Fibroblast of lung (primary cell): Measurements from ENCODE around the gene DNAL1. TPM values are rescaled to one million over a fixed set of nuclear protein-coding genes. Genes with fewer than 3 reads are reported as not detected.

ENCODE experiments used
- DNase-seq, 2 donors: peaks; one replicate each; pipeline versions ENCODE4 v3.0.0 to v3.0.0-alpha.2; 2010; ENCODE audit warnings: low read depth in 2 of 2
- H2AFZ ChIP-seq: 2 replicates; pipeline ENCODE4 v1.5.1; 2012; ENCODE audit warnings: low read length, control low read depth, inconsistent platforms
- H3K27ac ChIP-seq: 2 replicates; pipeline ENCODE4 v1.5.1; 2011; ENCODE audit warnings: low read length, control low read depth; ENCODE audit not compliant: insufficient read depth
- H3K27me3 ChIP-seq: 2 replicates; pipeline ENCODE4 v1.5.1; 2011; ENCODE audit warnings: mild to moderate bottlenecking, low read length; ENCODE audit not compliant: control insufficient read depth, insufficient read depth
- H3K36me3 ChIP-seq: 2 replicates; pipeline ENCODE4 v1.5.1; 2011; ENCODE audit warnings: low read length; ENCODE audit not compliant: control insufficient read depth, insufficient read depth
- H3K4me1 ChIP-seq: 2 replicates; pipeline ENCODE4 v1.5.1; 2011; ENCODE audit warnings: low read length; ENCODE audit not compliant: control insufficient read depth, insufficient read depth; ENCODE audit errors: extremely low read depth
- H3K4me2 ChIP-seq: 2 replicates; pipeline ENCODE4 v1.5.1; 2011; ENCODE audit warnings: low read length, control low read depth; ENCODE audit not compliant: insufficient read depth; ENCODE audit errors: extremely low read depth
- H3K4me3 ChIP-seq, 4 experiments: fragments of 200-600 bp in 1 of 4; sonication (generic) in 1 of 4; replicated peaks in 1 of 4; 2 replicates each; pipeline ENCODE4 v1.5.1; 2011 to 2016; ENCODE audit warnings: low read length in 4 of 4, low read depth in 3 of 4, mild to moderate bottlenecking in 3 of 4, control low read depth in 2 of 4, inconsistent platforms in 1 of 4, mixed read lengths in 1 of 4; ENCODE audit not compliant: insufficient read depth in 1 of 4; ENCODE audit errors: control extremely low read depth in 1 of 4
- H3K79me2 ChIP-seq: 2 replicates; pipeline ENCODE4 v1.5.1; 2012; ENCODE audit warnings: mild to moderate bottlenecking, low read length, inconsistent platforms; ENCODE audit not compliant: control insufficient read depth, insufficient read depth
- H3K9ac ChIP-seq: 2 replicates; pipeline ENCODE4 v1.5.1; 2011; ENCODE audit warnings: mild to moderate bottlenecking, low read length, control low read depth; ENCODE audit not compliant: insufficient read depth
- H3K9me3 ChIP-seq: 2 replicates; pipeline ENCODE4 v1.5.1; 2012; ENCODE audit warnings: low read depth, low read length; ENCODE audit not compliant: control insufficient read depth, insufficient read depth
- H4K20me1 ChIP-seq: 2 replicates; pipeline ENCODE4 v1.5.1; 2011; ENCODE audit warnings: low read length; ENCODE audit not compliant: control insufficient read depth, insufficient read depth; ENCODE audit errors: extremely low read depth
- CTCF ChIP-seq, 2 donors: IDR thresholded peaks in 1 of 2; conservative IDR thresholded peaks in 1 of 2; 1 replicate in 1 of 2; 2 replicates in 1 of 2; pipeline ENCODE4 v1.5.1; 2011 to 2012; ENCODE audit warnings: low read length in 2 of 2, control low read depth in 1 of 2, inconsistent platforms in 1 of 2, low read depth in 1 of 2, mild to moderate bottlenecking in 1 of 2
- EZH2 ChIP-seq: IDR thresholded peaks from 2 replicates; pipeline ENCODE4 v1.5.1; 2012; ENCODE audit warnings: low read length, control low read depth, mild to moderate bottlenecking; ENCODE audit errors: missing control alignments
- polyA plus RNA-seq, 2 donors: library from polyadenylated mRNA; depleted of rRNA in 1 of 2; stranded (reverse) in 1 of 2; unstranded in 1 of 2; fragments of >200 nt; gene quantifications; 2 replicates each; pipeline ENCODE4 v1.2.1, GENCODE V29; 2011 to 2012; ENCODE audit warnings: missing spikeins in 1 of 2
- total RNA-seq: library from RNA; depleted of rRNA; stranded (reverse); fragments of >200 nt; gene quantifications from 2 replicates; pipeline ENCODE4 v1.2.1, GENCODE V29; 2014

The DNAL1 gene
- total and polyA plus RNA-seq, 2 donors (not counting 1 experiment from before 2014, with no cell fraction given) = 5.3 to 11.3 TPM

DNA sequence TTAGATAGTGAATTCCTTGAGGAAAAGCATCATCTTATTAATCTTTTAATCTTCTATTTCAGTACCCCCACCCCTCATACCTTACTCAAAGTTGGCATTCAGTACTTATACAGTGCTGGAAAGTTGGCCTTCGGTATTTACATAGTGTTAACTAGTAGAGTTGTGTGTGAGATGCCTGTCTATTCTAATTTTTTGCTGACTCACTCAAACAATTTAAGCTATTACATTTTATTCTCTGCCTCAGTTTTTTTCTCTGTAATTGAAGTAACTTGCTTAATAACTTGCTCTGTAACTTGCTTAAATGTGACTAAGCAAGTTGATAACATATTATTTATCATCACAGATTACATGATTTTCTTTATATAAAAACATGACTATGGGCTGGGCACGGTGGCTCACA, 20.3 kb downstream of the DNAL1 start:
- Histone ChIP-seq H3K79me2 (no peaks in the 10 kb centered on the region), H3K27me3 (no peaks in the 10 kb centered on the region), H3K4me1 (peaks cover 3% of the 10 kb centered on the region), H3K4me2 (no peak overlapping the region), H3K4me3 (no peak overlapping the region), H4K20me1 (no peaks in the 10 kb centered on the region), H3K36me3 (no peaks in the 10 kb centered on the region), H2AFZ (no peak overlapping the region), H3K9ac (no peak overlapping the region), H3K27ac (no peak overlapping the region), H3K9me3 (no peaks in the 10 kb centered on the region)
- TF ChIP-seq CTCF (conservative IDR thresholded peaks at IDR 0.05 in 1 of 2, IDR thresholded peaks at IDR 0.05 in 1 of 2; ENCODE audit: low read depth in 1 of 2, low read length in 2 of 2) (no peak), EZH2 (no peak)
- DNase-seq = no peak

DNA sequence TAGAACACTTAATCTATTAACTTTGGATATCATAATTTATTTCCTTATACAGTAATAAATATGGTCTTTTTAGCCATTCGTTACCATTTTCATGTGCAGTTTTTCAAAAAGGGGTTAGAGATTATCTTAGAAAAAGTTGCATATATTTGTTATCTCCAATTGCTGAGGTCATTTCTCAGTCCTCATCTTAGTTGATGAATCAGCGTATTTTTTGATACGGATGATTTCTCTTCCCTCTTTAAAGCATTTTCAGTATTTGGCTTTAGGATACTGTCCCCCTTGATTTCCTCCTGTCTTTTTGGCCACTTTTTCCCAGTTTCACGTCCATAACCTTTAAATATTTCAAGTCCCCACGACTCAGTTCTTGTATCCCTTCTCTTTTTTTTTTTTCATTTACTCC, 21.8 kb downstream of the DNAL1 start:
- Histone ChIP-seq H2AFZ (no peak overlapping the region), H3K9ac (no peak overlapping the region), H3K4me3 (no peak overlapping the region), H3K4me2 (no peak overlapping the region), H4K20me1 (no peaks in the 10 kb centered on the region), H3K27ac (no peak overlapping the region), H3K27me3 (no peaks in the 10 kb centered on the region), H3K36me3 (no peaks in the 10 kb centered on the region), H3K79me2 (no peaks in the 10 kb centered on the region), H3K4me1 (peaks cover 3% of the 10 kb centered on the region), H3K9me3 (no peaks in the 10 kb centered on the region)
- no peak for DNase-seq
- TF ChIP-seq CTCF (conservative IDR thresholded peaks at IDR 0.05 in 1 of 2, IDR thresholded peaks at IDR 0.05 in 1 of 2; ENCODE audit: low read depth in 1 of 2, low read length in 2 of 2) (no peak), EZH2 (no peak)

GRCh38 chr14:73667854-73668253, 23.1 kb downstream of the DNAL1 start:
- Histone ChIP-seq H2AFZ (no peak overlapping the region), H3K79me2 (no peaks in the 10 kb centered on the region), H3K27me3 (no peaks in the 10 kb centered on the region), H3K36me3 (no peaks in the 10 kb centered on the region), H3K9ac (no peak overlapping the region), H3K9me3 (no peaks in the 10 kb centered on the region), H4K20me1 (no peaks in the 10 kb centered on the region), H3K4me3 (no peak overlapping the region), H3K27ac (no peak overlapping the region), H3K4me2 (no peak overlapping the region), H3K4me1 (no peaks in the 10 kb centered on the region)
- no peak for DNase-seq
- TF ChIP-seq EZH2 = no peak
- TF ChIP-seq CTCF (conservative IDR thresholded peaks at IDR 0.05 in 1 of 2, IDR thresholded peaks at IDR 0.05 in 1 of 2; ENCODE audit: low read depth in 1 of 2, low read length in 2 of 2) = no peak
